Hepatocyte (in vitro differentiated cells): ENCODE results near the gene POU2F2. TPM values are rescaled to one million over a fixed set of nuclear protein-coding genes. Genes with fewer than 3 reads are reported as not detected.

Experiments
- DNase-seq: peaks from one replicate; pipeline ENCODE4 v3.0.0-alpha.2; 2016; ENCODE audit warnings: low spot score
- H2AFZ ChIP-seq: fragments of 200-600 bp; sonication (generic); 2 replicates; pipeline ENCODE4 v1.6.0; 2016; ENCODE audit warnings: antibody characterized with exemption, mild to moderate bottlenecking
- H3K27ac ChIP-seq: fragments of 200-600 bp; sonication (generic); 2 replicates; pipeline ENCODE4 v1.5.1; 2016; ENCODE audit warnings: mild to moderate bottlenecking
- H3K27me3 ChIP-seq: fragments of 200-600 bp; sonication (generic); 2 replicates; pipeline ENCODE4 v1.6.1; 2016
- H3K36me3 ChIP-seq: fragments of 200-600 bp; sonication (generic); replicated peaks from 2 replicates; pipeline ENCODE4 v1.5.1; 2016; ENCODE audit warnings: low read depth; ENCODE audit not compliant: insufficient read depth
- H3K4me1 ChIP-seq: fragments of 200-600 bp; sonication (generic); 2 replicates; pipeline ENCODE4 v1.5.1; 2016; ENCODE audit warnings: mild to moderate bottlenecking, moderate library complexity; ENCODE audit not compliant: insufficient read depth
- H3K4me2 ChIP-seq: fragments of 200-600 bp; sonication (generic); 2 replicates; pipeline ENCODE4 v1.6.0; 2016
- H3K4me3 ChIP-seq: fragments of 200-600 bp; sonication (generic); 2 replicates; pipeline ENCODE4 v1.5.1; 2016; ENCODE audit warnings: mild to moderate bottlenecking
- H3K79me2 ChIP-seq: fragments of 200-600 bp; sonication (generic); 2 replicates; pipeline ENCODE4 v1.6.0; 2017; ENCODE audit warnings: mild to moderate bottlenecking
- H3K9me2 ChIP-seq: fragments of 200-600 bp; sonication (generic); replicated peaks from 2 replicates; pipeline ENCODE4 v1.6.0; 2017; ENCODE audit warnings: mild to moderate bottlenecking; ENCODE audit not compliant: insufficient read depth
- H3K9me3 ChIP-seq: fragments of 200-600 bp; sonication (generic); 2 replicates; pipeline ENCODE4 v1.5.1; 2016; ENCODE audit warnings: low read depth, mild to moderate bottlenecking
- H4K20me1 ChIP-seq: fragments of 200-600 bp; sonication (generic); 2 replicates; pipeline ENCODE4 v1.6.0; 2016; ENCODE audit warnings: mild to moderate bottlenecking; ENCODE audit not compliant: insufficient read depth, poor library complexity, severe bottlenecking
- CTCF ChIP-seq: fragments of 200-600 bp; sonication (generic); IDR thresholded peaks from 2 replicates; pipeline ENCODE4 v1.5.1; 2016; ENCODE audit warnings: antibody characterized with exemption, mild to moderate bottlenecking; ENCODE audit not compliant: poor library complexity
- EZH2 ChIP-seq: fragments of 200-600 bp; sonication (generic); IDR thresholded peaks from 2 replicates; pipeline ENCODE4 v1.6.1; 2016; ENCODE audit warnings: antibody characterized with exemption, mild to moderate bottlenecking, borderline replicate concordance
- EZH2phosphoT487 ChIP-seq: fragments of 200-600 bp; sonication (generic); IDR thresholded peaks from one replicate; pipeline ENCODE4 v1.6.1; 2018; ENCODE audit warnings: antibody characterized with exemption, mild to moderate bottlenecking, low read depth, moderate library complexity; ENCODE audit not compliant: unreplicated experiment, severe bottlenecking
- whole genome bisulfite sequencing: methylation state at CpG from one replicate; pipeline ENCODE4 v1.1.6; 2016; ENCODE audit warnings: low lambda C conversion rate; ENCODE audit errors: missing lambda C conversion rate; 5-methylcytosine and 5-hydroxymethylcytosine counted together
- polyA plus RNA-seq: library from polyadenylated mRNA; unstranded; fragments of >200 nt; fragmentation: Nextera tagmentation; extraction: Ambion mirVana; gene quantifications from 2 replicates; pipeline ENCODE4 v1.2.1, GENCODE V29; 2016
- total RNA-seq: library from RNA; depleted of rRNA; stranded (reverse); fragments of >200 nt; gene quantifications from 2 replicates; pipeline ENCODE4 v1.2.3, GENCODE V29; 2014

POU2F2 gene
- total and polyA plus RNA-seq, 2 experiments from 2014 or later = 0.15 TPM; not detected in 1

- WGBS = 96% methylated on average over 11 of the region's 12 CpGs
- H3K4me3 ChIP-seq = no peak overlapping the region
- no peak for DNase-seq
- no peaks in the 10 kb centered on the region for H3K9me2 ChIP-seq
- peaks cover 46% of the 10 kb centered on the region for H3K27me3 ChIP-seq
- H3K79me2 ChIP-seq = peaks cover 5% of the 10 kb centered on the region
- no peaks in the 10 kb centered on the region for H4K20me1 ChIP-seq
- TF ChIP-seq CTCF = no peak
- TF ChIP-seq EZH2 = no peak
- no peak for TF ChIP-seq EZH2phosphoT487
- H3K27ac ChIP-seq = no peak overlapping the region
- no peak overlapping the region for H2AFZ ChIP-seq
- no peaks in the 10 kb centered on the region for H3K9me3 ChIP-seq
- H3K4me1 ChIP-seq = peaks cover 5% of the 10 kb centered on the region
- no peaks in the 10 kb centered on the region for H3K36me3 ChIP-seq
- no peak overlapping the region for H3K4me2 ChIP-seq
Observed at GRCh38 chr19:42071247-42071646, 61.0 kb downstream of the POU2F2 start.

- Histone ChIP-seq H3K9me3 (no peaks in the 10 kb centered on the region), H3K27me3 (peaks cover 46% of the 10 kb centered on the region), H3K27ac (no peak within 1 kb of the TSS), H3K79me2 (peaks cover 2% of the 10 kb centered on the region), H3K4me3 (no peak within 1 kb of the TSS), H3K4me1 (peaks cover under 1% of the 10 kb centered on the region), H2AFZ (no peak within 1 kb of the TSS), H3K36me3 (no peaks in the 10 kb centered on the region), H4K20me1 (no peaks in the 10 kb centered on the region), H3K9me2 (no peaks in the 10 kb centered on the region), H3K4me2 (peak within 1 kb of the TSS; percentile 68)
- WGBS = 18% methylated on average over 10 of the region's 29 CpGs
- DNase-seq = peak; percentile 35
- TF ChIP-seq EZH2phosphoT487 (no peak), CTCF (no peak), EZH2 (no peak)
Observed at GRCh38 chr19:42069619-42070351, 62.5 kb downstream of the POU2F2 start, which contains the start of gene GRIK5. GRIK5 (minus strand) TSS chr19:42070206; CDS start chr19:42065770, 4,436 bp downstream.

- Histone ChIP-seq H3K9me2 (no peaks in the 10 kb centered on the region), H3K27ac (no peak overlapping the region), H3K36me3 (no peaks in the 10 kb centered on the region), H3K79me2 (no peaks in the 10 kb centered on the region), H2AFZ (no peak overlapping the region), H3K4me2 (peak overlapping the region; percentile 68), H4K20me1 (no peaks in the 10 kb centered on the region), H3K4me3 (no peak overlapping the region), H3K9me3 (no peaks in the 10 kb centered on the region), H3K4me1 (no peaks in the 10 kb centered on the region), H3K27me3 (peaks cover 46% of the 10 kb centered on the region)
- TF ChIP-seq EZH2phosphoT487 (no peak), EZH2 (no peak), CTCF (no peak)
- 20% methylated on average over 18 of the region's 29 CpGs for WGBS
- DNase-seq = no peak
Observed at GRCh38 chr19:42068756-42069571, 63.3 kb downstream of the POU2F2 start.
